ENCODE data around the gene CR1L. TPM values are rescaled to one million over a fixed set of nuclear protein-coding genes. Genes with fewer than 3 reads are reported as not detected.
"Not testable (repeated sequence)": the region's sequence is repeated elsewhere in the genome, so short reads cannot be mapped to it uniquely, and the experiment has no call there.

CR1L gene
- total and polyA plus RNA-seq, 2 donors (not counting 3 experiments of a cell fraction or from before 2014, with no cell fraction given) = not detected

DNA sequence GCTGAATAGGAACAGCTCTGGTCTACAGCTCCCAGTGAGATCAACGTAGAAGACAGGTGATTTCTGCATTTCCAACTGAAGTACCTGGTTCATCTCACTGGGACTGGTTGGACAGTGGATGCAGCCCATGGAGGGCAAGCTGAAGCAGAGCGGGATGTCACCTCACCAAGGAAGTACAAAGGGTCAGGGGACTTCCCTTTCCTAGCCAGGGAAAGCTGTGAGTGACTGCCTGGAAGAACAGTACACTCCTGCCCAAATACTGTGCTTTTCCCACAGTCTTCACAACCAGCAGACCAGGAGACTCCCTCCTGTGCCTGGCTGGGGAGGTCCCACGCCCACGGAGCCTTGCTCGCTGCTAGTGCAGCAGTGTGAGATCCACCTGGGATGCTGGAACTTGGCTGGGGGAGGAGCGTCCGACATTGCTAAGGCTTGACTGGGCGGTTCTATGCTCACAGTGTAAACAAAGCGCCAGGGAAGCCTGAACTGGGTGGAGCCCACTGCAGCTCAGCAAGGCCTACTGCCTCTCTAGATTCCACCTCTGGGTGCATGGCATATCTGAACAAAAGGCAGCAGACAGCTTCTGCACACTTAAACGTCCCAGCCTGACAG lies 14.7 kb downstream of the CR1L start:
- H2AFZ ChIP-seq (ENCODE audit: low read depth, low read length) = no peak overlapping the region
- no peaks in the 10 kb centered on the region for H3K79me2 ChIP-seq (ENCODE audit: control insufficient read depth, insufficient read depth, low read length)
- H3K9ac ChIP-seq (replicated peaks; ENCODE audit: extremely low read depth, insufficient read depth, low read length) = no peak overlapping the region
- peaks cover 0 to 7% of the 10 kb centered on the region in 2 experiments for H3K27me3 ChIP-seq (ENCODE audit: control insufficient read depth in 2 of 2, insufficient read depth in 2 of 2, low read length in 2 of 2)
- no peak overlapping the region for H3K27ac ChIP-seq (ENCODE audit: insufficient read depth, low read depth, low read length)
- TF ChIP-seq, protein P1, sequence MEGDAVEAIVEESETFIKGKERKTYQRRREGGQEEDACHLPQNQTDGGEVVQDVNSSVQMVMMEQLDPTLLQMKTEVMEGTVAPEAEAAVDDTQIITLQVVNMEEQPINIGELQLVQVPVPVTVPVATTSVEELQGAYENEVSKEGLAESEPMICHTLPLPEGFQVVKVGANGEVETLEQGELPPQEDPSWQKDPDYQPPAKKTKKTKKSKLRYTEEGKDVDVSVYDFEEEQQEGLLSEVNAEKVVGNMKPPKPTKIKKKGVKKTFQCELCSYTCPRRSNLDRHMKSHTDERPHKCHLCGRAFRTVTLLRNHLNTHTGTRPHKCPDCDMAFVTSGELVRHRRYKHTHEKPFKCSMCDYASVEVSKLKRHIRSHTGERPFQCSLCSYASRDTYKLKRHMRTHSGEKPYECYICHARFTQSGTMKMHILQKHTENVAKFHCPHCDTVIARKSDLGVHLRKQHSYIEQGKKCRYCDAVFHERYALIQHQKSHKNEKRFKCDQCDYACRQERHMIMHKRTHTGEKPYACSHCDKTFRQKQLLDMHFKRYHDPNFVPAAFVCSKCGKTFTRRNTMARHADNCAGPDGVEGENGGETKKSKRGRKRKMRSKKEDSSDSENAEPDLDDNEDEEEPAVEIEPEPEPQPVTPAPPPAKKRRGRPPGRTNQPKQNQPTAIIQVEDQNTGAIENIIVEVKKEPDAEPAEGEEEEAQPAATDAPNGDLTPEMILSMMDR (IDR thresholded peaks at IDR 0.05; ENCODE audit: extremely low read depth in 1 of 2, insufficient read depth in 1 of 2, low read depth in 1 of 2, low read length in 2 of 2) = no peak
- no peak for TF ChIP-seq FOS (IDR thresholded peaks at IDR 0.05; ENCODE audit: borderline replicate concordance, insufficient read depth, low read length)
- TF ChIP-seq POLR2AphosphoS5 (IDR thresholded peaks at IDR 0.05; ENCODE audit: insufficient read depth, low read depth, low read length) = no peak
- TF ChIP-seq MYC (IDR thresholded peaks at IDR 0.05; ENCODE audit: low read depth, low read length) = no peak
- no peak for TF ChIP-seq POLR2A (IDR thresholded peaks at IDR 0.05; ENCODE audit: low read depth, low read length)
- TF ChIP-seq, protein P2, sequence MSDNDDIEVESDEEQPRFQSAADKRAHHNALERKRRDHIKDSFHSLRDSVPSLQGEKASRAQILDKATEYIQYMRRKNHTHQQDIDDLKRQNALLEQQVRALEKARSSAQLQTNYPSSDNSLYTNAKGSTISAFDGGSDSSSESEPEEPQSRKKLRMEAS (IDR thresholded peaks at IDR 0.05; ENCODE audit: insufficient read depth, insufficient read length) = no peak
- TF ChIP-seq GATA2 (IDR thresholded peaks at IDR 0.05; ENCODE audit: insufficient read depth, insufficient read length, low read depth, low read length) = no peak
- no peak for TF ChIP-seq JUN (IDR thresholded peaks at IDR 0.05; ENCODE audit: borderline replicate concordance, insufficient read depth, insufficient read length, low read depth)
- no peak for TF ChIP-seq EZH2 (IDR thresholded peaks at IDR 0.05; ENCODE audit: borderline replicate concordance, low read depth, low read length, severe bottlenecking)
- H3K4me1 ChIP-seq (ENCODE audit: control insufficient read depth, extremely low read depth, insufficient read depth, low read length) = no peaks in the 10 kb centered on the region
- H4K20me1 ChIP-seq (replicated peaks; ENCODE audit: control insufficient read depth, extremely low read depth, insufficient read depth, low read length) = no peaks in the 10 kb centered on the region
- no peak for DNase-seq (ENCODE audit: low read depth, low spot score)
- dilution Hi-C loops (cut with MboI; ENCODE audit: extremely low pct_ligation_motif_present, low sequenced_read_pairs) (no loop called here), intact Hi-C loops (cut with micrococcal nuclease) (no loop called here)
- H3K36me3 ChIP-seq (ENCODE audit: control insufficient read depth in 2 of 2, extremely low read depth in 1 of 2, insufficient read depth in 2 of 2, low read length in 2 of 2) = no peaks in the 10 kb centered on the region
- BruUV-seq (replicated peaks) = no TSS peak
- ChIA-PET POLR2A (no interaction called here), CTCF (interaction anchor here (1.4 to 1.9 kb wide), 2 partner anchors 10 to 13 kb away, joined by 4 to 8 read pairs; no protein-coding TSS in a partner anchor)
- H3K4me2 ChIP-seq (ENCODE audit: insufficient read depth, low read length) = no peak overlapping the region
- H3K9me3 ChIP-seq (replicated peaks; ENCODE audit: control insufficient read depth, insufficient read depth, low read length) = no peaks in the 10 kb centered on the region
- no peaks in the 10 kb centered on the region for H3K9me1 ChIP-seq (replicated peaks; ENCODE audit: control insufficient read depth, extremely low read depth, insufficient read depth, low read length)
- no peak for FAIRE-seq
- no peak overlapping the region for H3K4me3 ChIP-seq (replicated peaks in 1 of 3; ENCODE audit: insufficient read depth in 1 of 3, low read depth in 1 of 3, low read length in 3 of 3)

DNA sequence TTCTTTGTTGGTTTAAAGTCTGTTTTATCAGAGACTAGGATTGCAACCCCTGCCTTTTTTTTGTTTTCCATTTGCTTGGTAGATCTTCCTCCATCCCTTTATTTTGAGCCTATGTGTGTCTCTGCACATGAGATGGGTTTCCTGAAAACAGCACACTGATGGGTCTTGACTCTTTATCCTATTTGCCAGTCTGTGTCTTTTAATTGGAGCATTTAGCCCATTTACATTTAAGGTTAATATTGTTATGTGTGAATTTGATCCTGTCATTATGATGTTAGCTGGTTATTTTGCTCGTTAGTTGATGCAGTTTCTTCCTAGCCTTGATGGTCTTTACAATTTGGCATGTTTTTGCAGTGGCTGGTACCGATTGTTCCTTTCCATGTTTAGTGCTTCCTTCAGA lies 16.5 kb downstream of the CR1L start:
- H3K36me3 ChIP-seq (ENCODE audit: control insufficient read depth in 2 of 2, extremely low read depth in 1 of 2, insufficient read depth in 2 of 2, low read length in 2 of 2); DNase-seq (ENCODE audit: low read depth, low spot score); FAIRE-seq; H3K4me3 ChIP-seq (replicated peaks in 1 of 3; ENCODE audit: insufficient read depth in 1 of 3, low read depth in 1 of 3, low read length in 3 of 3); H3K9ac ChIP-seq (replicated peaks; ENCODE audit: extremely low read depth, insufficient read depth, low read length); H3K79me2 ChIP-seq (ENCODE audit: control insufficient read depth, insufficient read depth, low read length); H3K9me1 ChIP-seq (replicated peaks; ENCODE audit: control insufficient read depth, extremely low read depth, insufficient read depth, low read length); dilution Hi-C loops (cut with MboI; ENCODE audit: extremely low pct_ligation_motif_present, low sequenced_read_pairs); H4K20me1 ChIP-seq (replicated peaks; ENCODE audit: control insufficient read depth, extremely low read depth, insufficient read depth, low read length); CTCF ChIA-PET; H3K4me1 ChIP-seq (ENCODE audit: control insufficient read depth, extremely low read depth, insufficient read depth, low read length); POLR2A ChIA-PET; BruUV-seq (replicated peaks); H3K4me2 ChIP-seq (ENCODE audit: insufficient read depth, low read length); H3K27ac ChIP-seq (ENCODE audit: insufficient read depth, low read depth, low read length); H2AFZ ChIP-seq (ENCODE audit: low read depth, low read length); H3K27me3 ChIP-seq (ENCODE audit: control insufficient read depth in 2 of 2, insufficient read depth in 2 of 2, low read length in 2 of 2); intact Hi-C loops (cut with micrococcal nuclease); H3K9me3 ChIP-seq (replicated peaks; ENCODE audit: control insufficient read depth, insufficient read depth, low read length): not testable (repeated sequence)

All from endothelial cell of umbilical vein (primary cell).